ENCODE data around the gene UBR2.
A peak's percentile ranks its signal among the peaks of the same experiment; 100 is the strongest.

The UBR2 gene

DNA sequence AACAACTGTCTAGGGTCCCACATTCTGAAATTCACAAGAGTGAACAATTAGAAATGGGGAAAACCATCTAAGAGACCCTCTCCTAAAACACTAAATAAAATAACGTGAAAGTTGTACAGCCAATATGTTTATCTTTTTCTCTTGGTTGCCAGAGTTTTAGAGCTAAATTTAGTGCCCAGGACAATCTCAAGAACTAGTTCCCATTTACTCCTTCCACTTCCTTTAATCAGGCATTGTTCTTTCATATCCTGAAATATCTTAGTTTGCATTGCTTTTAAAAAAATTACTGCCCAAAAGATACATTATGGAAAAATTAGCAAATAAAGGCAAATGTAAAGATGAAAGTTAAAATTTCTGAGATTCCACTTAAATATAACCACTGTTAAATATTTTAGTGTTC, 33.1 kb upstream of the UBR2 start:
- TF ChIP-seq, protein P1, sequence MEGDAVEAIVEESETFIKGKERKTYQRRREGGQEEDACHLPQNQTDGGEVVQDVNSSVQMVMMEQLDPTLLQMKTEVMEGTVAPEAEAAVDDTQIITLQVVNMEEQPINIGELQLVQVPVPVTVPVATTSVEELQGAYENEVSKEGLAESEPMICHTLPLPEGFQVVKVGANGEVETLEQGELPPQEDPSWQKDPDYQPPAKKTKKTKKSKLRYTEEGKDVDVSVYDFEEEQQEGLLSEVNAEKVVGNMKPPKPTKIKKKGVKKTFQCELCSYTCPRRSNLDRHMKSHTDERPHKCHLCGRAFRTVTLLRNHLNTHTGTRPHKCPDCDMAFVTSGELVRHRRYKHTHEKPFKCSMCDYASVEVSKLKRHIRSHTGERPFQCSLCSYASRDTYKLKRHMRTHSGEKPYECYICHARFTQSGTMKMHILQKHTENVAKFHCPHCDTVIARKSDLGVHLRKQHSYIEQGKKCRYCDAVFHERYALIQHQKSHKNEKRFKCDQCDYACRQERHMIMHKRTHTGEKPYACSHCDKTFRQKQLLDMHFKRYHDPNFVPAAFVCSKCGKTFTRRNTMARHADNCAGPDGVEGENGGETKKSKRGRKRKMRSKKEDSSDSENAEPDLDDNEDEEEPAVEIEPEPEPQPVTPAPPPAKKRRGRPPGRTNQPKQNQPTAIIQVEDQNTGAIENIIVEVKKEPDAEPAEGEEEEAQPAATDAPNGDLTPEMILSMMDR (IDR thresholded peaks at IDR 0.05; ENCODE audit: insufficient read depth, low read length, poor library complexity, severe bottlenecking) = no peak
- Histone ChIP-seq H3K27me3 (replicated peaks; ENCODE audit: control insufficient read depth, insufficient read depth, low read length) (no peaks in the 10 kb centered on the region), H3K4me3 (replicated peaks; ENCODE audit: low read depth, low read length) (no peak overlapping the region), H3K36me3 (ENCODE audit: control insufficient read depth, insufficient read depth, low read length) (no peaks in the 10 kb centered on the region)
- DNase-seq (ENCODE audit: extremely low read depth, insufficient read length) = no peak

DNA sequence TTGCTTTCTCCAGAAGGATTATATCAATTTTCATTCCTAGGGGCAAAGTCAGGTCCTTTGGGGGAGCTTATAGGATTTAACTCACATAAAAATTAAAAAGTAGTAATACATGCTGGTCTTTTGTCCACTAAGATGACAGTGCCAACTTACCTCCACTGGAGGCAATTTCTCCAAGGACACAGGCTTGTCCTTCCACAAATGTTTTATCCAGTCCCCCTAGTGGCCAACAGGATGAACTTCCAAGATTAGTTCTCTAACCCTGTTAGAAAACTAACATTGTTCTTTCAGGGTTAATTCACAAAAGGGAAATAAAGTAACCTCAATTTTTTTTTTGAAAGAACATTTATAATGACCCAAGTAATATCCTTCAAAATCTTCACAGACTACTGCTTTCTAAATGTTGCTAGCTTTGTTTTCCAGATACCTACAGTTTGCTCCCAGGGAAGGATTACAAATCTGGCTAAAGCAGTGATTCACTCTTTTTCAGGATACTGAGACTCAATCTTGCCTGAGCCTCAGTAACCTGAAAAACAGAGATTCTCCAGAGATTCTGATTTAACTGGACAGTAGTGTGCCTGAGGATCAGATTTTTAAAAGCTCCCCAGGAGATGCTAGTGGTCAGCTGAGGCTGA, 31.7 kb upstream of the UBR2 start:
- H3K27me3 ChIP-seq (replicated peaks; ENCODE audit: control insufficient read depth, insufficient read depth, low read length) = no peaks in the 10 kb centered on the region
- no peaks in the 10 kb centered on the region for H3K36me3 ChIP-seq (ENCODE audit: control insufficient read depth, insufficient read depth, low read length)
- DNase-seq (ENCODE audit: extremely low read depth, insufficient read length) = peak; percentile 30
- TF ChIP-seq, protein P1 (IDR thresholded peaks at IDR 0.05; ENCODE audit: insufficient read depth, low read length, poor library complexity, severe bottlenecking) = peak; percentile 80
- H3K4me3 ChIP-seq (replicated peaks; ENCODE audit: low read depth, low read length) = no peak overlapping the region

DNA sequence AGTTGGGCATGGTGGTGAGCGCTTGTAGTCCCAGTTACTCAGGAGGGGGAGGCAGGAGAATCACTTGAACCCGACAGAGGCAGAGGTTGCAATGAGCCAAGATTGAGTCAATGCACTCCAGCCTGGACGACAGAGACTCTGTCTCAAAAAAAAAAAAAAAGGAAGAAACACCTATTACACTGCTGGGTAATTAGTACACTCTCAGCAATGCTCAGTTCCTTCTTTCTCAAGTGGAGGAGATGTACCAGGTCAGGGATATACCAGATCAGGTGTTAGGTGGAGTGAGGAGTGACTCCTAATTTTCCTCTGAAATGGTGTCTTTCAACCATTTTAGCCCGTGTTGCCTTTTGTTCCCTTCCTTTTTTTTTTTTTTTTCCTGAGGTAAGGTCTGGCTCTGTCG, 30.0 kb upstream of the UBR2 start:
- no peaks in the 10 kb centered on the region for H3K36me3 ChIP-seq (ENCODE audit: control insufficient read depth, insufficient read depth, low read length)
- no peaks in the 10 kb centered on the region for H3K27me3 ChIP-seq (replicated peaks; ENCODE audit: control insufficient read depth, insufficient read depth, low read length)
- no peak for DNase-seq (ENCODE audit: extremely low read depth, insufficient read length)
- H3K4me3 ChIP-seq (replicated peaks; ENCODE audit: low read depth, low read length) = no peak overlapping the region
- TF ChIP-seq, protein P1 (IDR thresholded peaks at IDR 0.05; ENCODE audit: insufficient read depth, low read length, poor library complexity, severe bottlenecking) = no peak

DNA sequence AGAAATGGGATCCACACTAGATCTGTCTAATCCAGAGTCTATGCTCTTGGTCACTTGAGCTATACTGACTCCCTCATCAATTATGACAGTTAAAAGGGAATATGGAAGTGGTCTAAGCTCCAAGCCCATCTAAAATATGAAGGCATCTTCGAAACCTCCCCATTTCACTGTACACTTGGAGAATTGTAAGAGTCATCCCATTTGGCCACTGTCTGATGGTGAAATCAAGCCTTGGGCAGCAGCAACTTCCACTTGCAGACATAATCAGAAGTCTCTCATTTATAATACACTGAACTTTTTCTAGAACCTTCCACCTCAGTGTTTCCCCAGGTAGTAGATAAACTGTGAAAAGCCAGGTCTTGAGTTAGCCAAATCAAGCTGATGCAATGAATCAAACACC, 26.3 kb upstream of the UBR2 start:
- TF ChIP-seq, protein P1 (IDR thresholded peaks at IDR 0.05; ENCODE audit: insufficient read depth, low read length, poor library complexity, severe bottlenecking) = no peak
- no peaks in the 10 kb centered on the region for H3K36me3 ChIP-seq (ENCODE audit: control insufficient read depth, insufficient read depth, low read length)
- H3K4me3 ChIP-seq (replicated peaks; ENCODE audit: low read depth, low read length) = no peak overlapping the region
- DNase-seq (ENCODE audit: extremely low read depth, insufficient read length) = no peak
- no peaks in the 10 kb centered on the region for H3K27me3 ChIP-seq (replicated peaks; ENCODE audit: control insufficient read depth, insufficient read depth, low read length)

DNA sequence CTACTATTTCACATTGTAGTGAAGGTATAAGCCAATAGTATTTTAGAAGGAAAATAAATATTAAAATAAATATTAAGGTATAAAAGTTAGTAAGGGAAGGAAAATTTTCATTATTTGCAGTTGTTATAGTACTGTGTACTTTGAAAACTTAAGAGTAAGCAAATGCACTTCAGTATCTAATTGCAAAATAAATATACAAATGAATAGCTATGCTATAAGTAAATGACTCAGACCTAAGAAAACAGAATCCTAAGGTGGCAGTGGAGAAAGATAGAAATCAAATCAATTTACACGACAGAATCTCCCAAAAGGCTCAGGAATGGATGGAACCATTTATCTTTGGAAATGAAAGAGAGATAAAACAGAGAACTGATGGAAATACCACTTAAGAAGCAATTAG, 24.7 kb upstream of the UBR2 start:
- TF ChIP-seq, protein P1 (IDR thresholded peaks at IDR 0.05; ENCODE audit: insufficient read depth, low read length, poor library complexity, severe bottlenecking) = no peak
- Histone ChIP-seq H3K27me3 (replicated peaks; ENCODE audit: control insufficient read depth, insufficient read depth, low read length) (no peaks in the 10 kb centered on the region), H3K4me3 (replicated peaks; ENCODE audit: low read depth, low read length) (no peak overlapping the region), H3K36me3 (ENCODE audit: control insufficient read depth, insufficient read depth, low read length) (no peaks in the 10 kb centered on the region)
- no peak for DNase-seq (ENCODE audit: extremely low read depth, insufficient read length)

Data from GM06990 (cell line).